Cerebellar cortex (tissue), 1 donor: Measurements from ENCODE around the gene ZKSCAN2.

Source experiments
- DNase-seq: peaks from one replicate; pipeline ENCODE4 v3.0.0-alpha.2; 2015; ENCODE audit warnings: low spot score

ZKSCAN2 gene

DNA sequence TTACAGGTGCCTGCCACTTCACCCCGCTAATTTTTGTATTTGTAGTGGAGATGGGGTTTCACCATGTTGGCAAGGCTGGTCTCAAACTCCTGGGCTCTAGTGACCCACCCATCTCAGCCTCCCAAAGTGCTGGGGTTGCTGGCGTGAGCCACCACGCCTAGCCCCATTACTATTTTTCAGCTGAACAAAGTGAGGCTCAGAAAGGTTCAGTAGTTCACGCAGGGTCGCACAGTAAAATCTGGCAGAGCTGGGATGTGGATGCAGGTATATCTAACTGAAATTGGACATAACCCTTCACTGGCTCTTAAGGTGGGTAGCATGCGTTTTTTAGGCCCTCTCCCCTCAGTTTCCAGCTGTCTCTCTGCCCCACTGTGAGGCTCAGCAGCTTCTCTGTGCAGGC lies 33.7 kb downstream of the ZKSCAN2 start:
- DNase-seq, result no peak

DNA sequence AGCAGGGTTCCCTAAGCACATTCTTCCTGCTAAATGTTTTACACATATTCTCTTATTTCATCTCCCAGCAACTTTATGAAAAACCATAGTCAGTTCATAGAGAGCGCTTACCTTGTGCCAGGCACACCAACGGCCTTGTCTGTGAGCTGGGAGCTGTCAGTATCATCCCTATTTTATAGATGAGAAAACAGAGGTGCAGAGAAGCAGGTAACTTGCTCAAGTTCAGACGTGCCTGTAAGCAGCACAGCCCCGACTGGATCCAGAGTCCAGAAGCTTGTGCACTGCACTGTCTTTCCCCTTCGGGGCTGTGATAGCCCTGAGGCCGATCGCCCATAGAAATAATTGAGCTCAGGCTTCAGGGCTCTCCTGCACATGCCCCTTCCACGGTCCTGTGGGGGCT lies 34.7 kb downstream of the ZKSCAN2 start:
- DNase-seq, result no peak

GRCh38 chr16:25219070-25219737 lies 38.4 kb downstream of the ZKSCAN2 start:
- DNase-seq, result no peak

DNA sequence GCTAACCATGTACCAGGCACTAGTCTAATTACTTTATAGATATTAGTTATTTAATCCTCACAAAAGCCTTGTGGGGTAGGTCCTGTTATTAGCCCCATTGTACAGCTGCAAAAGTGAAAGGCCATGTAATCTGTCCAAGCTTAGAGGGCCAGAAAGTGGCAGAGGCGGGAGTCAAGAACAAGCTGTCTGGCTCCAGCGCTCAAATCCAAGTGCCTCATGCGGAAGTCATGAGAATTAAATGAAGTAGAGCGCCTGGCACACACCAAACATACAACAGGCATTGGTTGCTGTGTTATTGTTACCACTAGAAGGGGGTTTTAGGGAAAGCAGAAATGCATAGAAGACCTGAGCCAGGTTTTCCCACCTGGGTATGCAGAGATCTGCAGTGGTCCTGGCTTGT lies 39.7 kb downstream of the ZKSCAN2 start:
- DNase-seq, result no peak

DNA sequence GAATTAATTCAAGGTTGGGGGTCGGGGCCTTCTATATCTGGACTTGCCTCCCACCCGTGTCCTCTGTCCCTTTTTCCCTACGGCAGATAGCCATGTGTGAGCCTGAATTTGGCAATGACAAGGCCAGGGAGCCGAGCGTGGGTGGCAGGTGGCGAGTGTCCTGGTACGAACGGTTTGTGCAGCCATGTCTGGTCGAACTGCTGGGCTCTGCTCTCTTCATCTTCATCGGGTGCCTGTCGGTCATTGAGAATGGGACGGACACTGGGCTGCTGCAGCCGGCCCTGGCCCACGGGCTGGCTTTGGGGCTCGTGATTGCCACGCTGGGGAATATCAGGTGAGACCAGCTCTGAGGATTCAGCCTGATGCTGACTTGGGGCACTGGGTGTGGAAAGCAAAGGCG lies 40.5 kb downstream of the ZKSCAN2 start:
- DNase-seq, result no peak

GRCh38 chr16:25213709-25214397 lies 43.8 kb downstream of the ZKSCAN2 start:
- DNase-seq, result no peak

DNA sequence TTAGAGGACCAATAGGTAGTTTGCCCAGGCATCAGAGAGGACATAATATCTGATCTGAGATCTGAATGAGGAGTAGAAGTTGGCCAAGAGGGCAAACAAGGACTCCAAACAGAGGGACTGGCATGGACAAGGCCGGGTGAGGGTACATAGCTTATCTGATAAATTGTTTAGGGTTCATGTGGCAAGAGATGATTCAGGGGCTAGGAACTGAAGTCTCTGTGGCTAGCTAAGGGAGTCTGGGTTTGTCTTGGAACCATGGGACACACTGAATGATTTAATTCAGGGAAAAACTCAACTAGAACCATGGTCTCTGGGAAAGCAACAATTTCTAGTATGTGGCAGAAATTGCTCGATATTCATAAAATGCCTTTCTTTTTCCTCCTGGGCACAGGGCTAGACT lies 45.0 kb downstream of the ZKSCAN2 start:
- DNase-seq, result no peak

DNA sequence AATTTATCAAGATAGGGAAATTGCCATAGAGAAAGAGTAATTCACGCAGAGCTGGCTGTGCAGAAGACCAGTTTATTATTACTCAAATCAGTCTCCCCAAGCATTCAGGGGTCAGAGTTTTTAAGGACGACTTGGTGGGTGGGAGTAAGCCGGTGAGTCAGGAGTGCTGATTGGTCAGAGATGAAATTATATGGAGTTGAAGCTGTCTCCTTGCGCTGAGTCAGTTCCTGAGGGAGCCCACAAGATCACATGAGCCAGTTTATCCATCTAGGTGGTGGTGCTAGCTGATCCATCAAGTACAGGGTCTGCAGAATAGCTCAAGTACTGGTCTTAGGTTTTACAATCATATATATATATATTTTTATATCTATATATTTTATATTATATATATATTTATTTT lies 46.9 kb downstream of the ZKSCAN2 start:
- no peak for DNase-seq

DNA sequence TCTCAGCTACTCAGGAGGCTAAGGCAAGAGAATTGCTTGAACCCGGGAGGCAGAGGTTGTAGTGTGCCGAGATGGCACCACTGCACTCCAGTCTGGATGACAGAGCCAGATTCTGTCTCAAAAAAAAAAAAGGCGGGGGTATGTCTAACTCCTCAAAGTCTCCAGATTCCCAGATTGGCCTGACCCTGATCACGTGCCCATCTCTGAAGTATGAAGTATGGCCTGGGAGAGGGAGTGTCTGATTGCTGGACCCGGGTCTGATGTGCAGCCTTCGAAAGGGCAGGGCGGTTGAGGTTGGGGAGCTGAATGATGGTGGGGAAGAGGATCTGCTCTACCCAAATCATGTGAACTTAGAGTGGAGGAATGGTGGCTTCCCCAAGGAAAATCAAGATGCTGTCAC lies 58.2 kb downstream of the ZKSCAN2 start:
- no peak for DNase-seq

- no peak for DNase-seq
Observed at GRCh38 chr16:25198021-25198420, 59.6 kb downstream of the ZKSCAN2 start.

- no peak for DNase-seq
Observed at GRCh38 chr16:25194273-25194878, 63.3 kb downstream of the ZKSCAN2 start.

DNA sequence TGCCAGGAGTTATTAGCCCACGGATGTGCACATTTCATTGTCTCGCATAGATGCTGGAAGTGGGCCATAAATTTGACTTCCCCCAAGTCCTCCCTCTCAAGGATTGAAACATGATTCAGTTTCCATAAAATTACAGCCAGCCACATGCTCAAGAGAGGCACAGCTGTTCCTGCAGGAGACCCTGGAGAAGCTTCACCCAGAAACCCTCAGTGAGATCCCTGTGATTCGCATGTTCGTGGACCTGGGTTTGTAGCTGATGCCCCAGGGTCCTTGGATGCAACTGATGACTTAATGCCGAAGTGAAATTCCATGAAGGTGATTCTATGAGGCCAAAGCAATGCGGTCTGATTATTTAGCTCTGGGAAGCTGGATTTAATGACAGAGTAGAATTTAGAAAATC lies 65.5 kb downstream of the ZKSCAN2 start:
- peak; percentile 62 for DNase-seq

- no peak for DNase-seq
Observed at GRCh38 chr16:25189305-25189704, 68.3 kb downstream of the ZKSCAN2 start.

DNA sequence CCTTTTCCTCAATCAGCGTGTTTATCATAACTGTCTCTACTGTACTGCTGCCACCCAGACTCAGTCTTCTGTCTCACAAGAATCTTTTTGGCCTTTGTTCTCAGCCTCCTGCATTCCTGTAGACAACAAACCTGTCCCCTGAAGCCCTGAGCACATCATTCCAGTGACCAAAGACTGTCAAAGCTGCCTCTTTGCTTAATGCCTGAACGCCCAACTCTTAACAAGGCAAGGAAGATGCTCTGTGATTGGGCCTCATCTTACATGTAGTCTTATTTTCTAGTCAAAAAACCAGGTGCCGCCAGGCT lies 70.2 kb downstream of the ZKSCAN2 start:
- DNase-seq, result peak; percentile 88
